Mucosa of stomach (tissue), 1 donor: ENCODE data around the gene TMEM43.

ENCODE experiments used
- H3K27me3 ChIP-seq: one replicate; pipeline ENCODE4 v1.7.0; 2013; ENCODE audit warnings: mild to moderate bottlenecking, low read length; ENCODE audit not compliant: control insufficient read depth, insufficient read depth
- H3K36me3 ChIP-seq: one replicate; pipeline ENCODE4 v1.7.0; 2013; ENCODE audit warnings: low read length; ENCODE audit not compliant: control insufficient read depth, insufficient read depth
- H3K4me1 ChIP-seq: one replicate; pipeline ENCODE4 v1.7.0; 2013; ENCODE audit warnings: mild to moderate bottlenecking, low read length; ENCODE audit not compliant: control insufficient read depth, insufficient read depth
- H3K4me3 ChIP-seq: one replicate; pipeline ENCODE4 v1.7.0; 2013; ENCODE audit warnings: low read length
- H3K9ac ChIP-seq: one replicate; pipeline ENCODE4 v1.7.0; 2013; ENCODE audit warnings: mild to moderate bottlenecking, low read length, moderate library complexity
- H3K9me3 ChIP-seq: one replicate; pipeline ENCODE4 v1.7.0; 2013; ENCODE audit warnings: mild to moderate bottlenecking, low read length, moderate library complexity; ENCODE audit not compliant: control insufficient read depth
- donor health status: Pancreatic carcinoma.

The TMEM43 gene

DNA sequence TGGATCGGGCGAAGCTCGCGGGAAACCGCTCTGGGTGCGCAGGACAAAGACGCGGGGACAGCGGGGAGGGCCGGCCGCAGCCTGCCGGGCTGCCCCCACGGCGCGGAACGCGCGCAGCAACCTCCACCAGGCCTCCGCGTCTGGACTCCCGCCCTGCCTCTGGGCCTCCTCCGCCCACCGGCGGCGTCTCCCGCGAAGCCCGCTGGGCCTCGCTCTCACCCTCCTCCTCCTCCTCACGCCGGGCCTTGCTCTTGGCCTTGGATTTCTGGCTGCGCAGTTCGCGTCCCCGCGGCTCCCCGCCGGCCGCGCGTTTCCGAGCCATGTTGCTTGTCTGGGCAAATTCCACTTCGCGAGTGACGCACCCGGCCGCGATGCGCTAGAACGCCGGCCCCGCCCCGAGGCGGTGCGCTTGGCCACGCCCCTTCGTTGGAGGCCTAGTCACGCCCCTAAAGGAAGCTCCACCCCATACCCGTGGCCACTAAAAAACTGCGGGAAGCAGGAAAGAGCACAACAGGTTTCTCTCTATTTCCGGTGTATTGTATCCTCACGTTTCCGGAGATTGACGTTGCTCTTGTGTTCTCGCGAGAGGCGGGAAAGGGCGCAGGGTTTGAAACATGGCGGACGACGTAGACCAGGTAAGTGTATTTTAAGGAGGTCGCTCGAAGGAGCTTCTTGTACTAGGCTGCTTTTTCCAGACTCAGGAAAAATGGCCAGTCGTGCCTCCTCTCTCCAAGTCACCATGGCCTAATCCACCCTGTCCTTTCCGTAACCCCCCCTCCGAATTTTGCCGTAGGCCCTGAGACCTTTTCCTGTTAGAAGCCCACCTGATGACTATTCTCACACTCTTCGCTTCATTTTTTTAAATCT, 53.6 kb downstream of the TMEM43 start, which contains the start of the genes LSM3 and XPC:
Gene LSM3, plus strand, starts transcription at position 571 of the 867 bp plus-strand sequence. Its CDS starts 44 bp downstream, at position 615.
Gene XPC, minus strand, starts transcription at position 355 of the 867 bp plus-strand sequence. Its CDS starts 33 bp downstream, at position 322.
- Histone ChIP-seq H3K9me3 (no peaks in the 10 kb centered on the region), H3K4me1 (peaks cover 14% of the 10 kb centered on the region), H3K36me3 (no peaks in the 10 kb centered on the region), H3K27me3 (no peaks in the 10 kb centered on the region), H3K9ac (peak within 1 kb of the TSS; percentile 88), H3K4me3 (peak within 1 kb of the TSS; percentile 93)

DNA sequence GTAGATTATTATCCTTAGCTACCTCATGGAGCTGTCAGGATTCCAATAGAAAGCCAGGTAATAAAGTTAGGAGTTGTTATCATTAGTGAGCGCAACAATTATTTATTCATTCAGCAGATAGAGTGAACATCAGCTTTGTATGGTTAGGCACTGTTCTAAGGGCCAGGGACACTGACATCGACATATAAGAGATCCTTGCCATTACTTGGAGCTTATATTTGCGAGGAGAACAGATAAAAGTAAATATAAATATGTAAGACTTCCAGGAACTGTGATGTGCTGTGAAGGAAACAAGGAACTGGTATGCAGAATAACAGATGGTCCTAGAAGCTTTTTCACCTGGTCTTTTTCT, 54.2 kb downstream of the TMEM43 start:
- H3K4me1 ChIP-seq, result peaks cover 14% of the 10 kb centered on the region
- no peaks in the 10 kb centered on the region for H3K9me3 ChIP-seq
- no peaks in the 10 kb centered on the region for H3K36me3 ChIP-seq
- no peaks in the 10 kb centered on the region for H3K27me3 ChIP-seq
- H3K4me3 ChIP-seq, result peak overlapping the region; percentile 93
- H3K9ac ChIP-seq, result peak overlapping the region; percentile 88

DNA sequence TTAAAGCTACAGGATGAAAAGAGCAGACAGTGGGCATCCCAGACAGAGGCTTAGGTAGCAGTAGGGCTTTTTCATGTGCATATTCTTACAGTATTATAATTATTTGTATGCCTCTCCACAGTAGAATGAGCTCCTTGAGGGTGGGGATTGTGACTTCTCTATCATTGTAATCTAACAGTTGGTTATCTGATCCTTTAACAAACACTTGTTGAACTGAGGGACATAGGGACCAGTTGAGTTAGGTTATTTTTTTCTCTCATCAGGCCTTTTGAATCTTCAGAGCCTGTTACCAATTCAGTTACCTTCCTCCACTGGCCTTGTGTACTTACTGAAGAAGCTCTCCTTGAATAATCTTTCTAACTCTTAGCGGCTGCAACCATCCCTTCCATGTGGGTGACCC, 54.9 kb downstream of the TMEM43 start:
- no peak overlapping the region for H3K4me3 ChIP-seq
- H3K9ac ChIP-seq, result peak overlapping the region; percentile 88

DNA sequence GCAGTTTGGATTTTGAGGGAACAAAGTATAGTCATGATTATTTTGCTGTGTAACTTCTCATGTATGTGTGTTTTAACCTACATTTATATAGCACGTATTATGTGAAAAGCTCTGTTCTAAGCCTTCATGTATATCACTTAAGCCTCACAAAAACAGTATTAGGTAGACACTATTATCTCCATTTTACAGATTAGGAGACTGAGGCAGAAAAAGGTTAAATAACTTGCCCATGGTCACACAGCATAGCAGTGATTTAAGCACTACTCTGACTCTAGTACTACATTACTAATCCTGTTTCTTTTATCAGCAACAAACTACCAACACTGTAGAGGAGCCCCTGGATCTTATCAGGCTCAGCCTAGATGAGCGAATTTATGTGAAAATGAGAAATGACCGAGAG, 56.4 kb downstream of the TMEM43 start:
- no peaks in the 10 kb centered on the region for H3K9me3 ChIP-seq
- H3K36me3 ChIP-seq, result no peaks in the 10 kb centered on the region
- H3K4me3 ChIP-seq, result no peak overlapping the region
- H3K4me1 ChIP-seq, result peaks cover 14% of the 10 kb centered on the region
- H3K27me3 ChIP-seq, result no peaks in the 10 kb centered on the region
- no peak overlapping the region for H3K9ac ChIP-seq

More for the DNA sequence above, 54.9 kb downstream of the TMEM43 start:
- Histone ChIP-seq H3K27me3 (no peaks in the 10 kb centered on the region), H3K36me3 (no peaks in the 10 kb centered on the region), H3K9me3 (no peaks in the 10 kb centered on the region), H3K4me1 (peaks cover 14% of the 10 kb centered on the region)

DNA sequence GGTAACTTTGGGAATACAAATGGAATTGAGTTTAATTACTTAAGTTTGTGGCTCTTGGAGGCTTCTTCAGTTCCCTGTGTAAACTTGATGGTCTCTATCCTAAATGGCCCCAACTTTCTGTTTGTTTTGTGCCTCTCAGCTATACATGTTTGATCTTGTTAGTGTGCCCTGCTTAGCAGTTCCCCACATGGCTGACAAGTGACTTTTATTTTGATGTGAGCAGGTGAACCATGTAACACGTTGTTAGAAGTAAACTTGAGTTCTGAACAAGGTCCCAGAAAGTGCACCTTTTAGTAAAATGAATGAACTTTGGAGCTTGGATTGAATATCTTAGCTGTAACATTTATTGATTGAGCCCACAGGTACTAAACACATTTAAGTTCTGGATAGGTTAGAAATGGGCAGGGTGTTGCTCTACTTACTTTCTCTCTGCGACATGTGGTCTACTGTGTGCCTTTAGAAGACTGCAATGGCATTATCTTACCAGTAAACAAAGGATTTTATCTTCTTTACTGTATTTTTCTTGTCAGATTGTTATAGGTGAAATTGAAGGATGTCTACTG, 58.2 kb downstream of the TMEM43 start:
- Histone ChIP-seq H3K9me3 (no peaks in the 10 kb centered on the region), H3K4me3 (no peak overlapping the region), H3K9ac (no peak overlapping the region), H3K4me1 (peaks cover 6% of the 10 kb centered on the region), H3K27me3 (no peaks in the 10 kb centered on the region), H3K36me3 (peaks cover 5% of the 10 kb centered on the region)

GRCh38 chr3:14186854-14187458, 62.1 kb downstream of the TMEM43 start:
- Histone ChIP-seq H3K4me3 (no peak overlapping the region), H3K36me3 (peaks cover 5% of the 10 kb centered on the region), H3K9ac (no peak overlapping the region), H3K9me3 (no peaks in the 10 kb centered on the region), H3K4me1 (no peaks in the 10 kb centered on the region), H3K27me3 (no peaks in the 10 kb centered on the region)

DNA sequence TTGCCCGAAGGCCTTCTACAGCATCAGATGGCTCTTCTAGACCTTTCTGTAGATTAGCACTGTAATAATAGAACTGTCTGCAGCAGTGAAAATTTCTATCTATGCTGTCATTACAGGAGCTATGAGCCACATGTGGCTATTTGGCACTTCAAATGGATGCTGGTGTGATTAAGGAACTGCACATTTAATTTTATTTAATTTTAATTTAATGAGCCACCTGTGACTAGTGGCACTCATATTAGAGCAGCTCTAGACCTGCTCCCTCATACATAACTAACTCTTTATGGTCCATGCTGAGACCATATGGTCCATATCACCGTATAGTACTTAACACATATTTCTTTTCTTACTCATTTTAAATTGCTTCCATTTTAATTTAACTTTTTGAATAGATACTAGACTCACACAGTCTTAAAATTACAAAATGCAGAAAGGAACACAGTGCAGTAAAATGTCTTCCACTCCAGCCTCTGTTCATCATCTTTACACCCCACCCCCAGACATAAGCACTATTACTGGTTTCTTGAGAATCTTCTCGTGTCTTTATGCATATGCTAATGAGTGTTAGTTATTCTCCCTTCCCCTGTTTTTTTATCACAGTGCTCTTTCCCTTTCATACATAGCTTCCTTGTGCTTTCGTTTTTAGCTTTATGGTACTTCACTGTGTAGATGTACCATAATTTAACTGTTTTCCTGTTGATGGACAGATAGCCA, 63.3 kb downstream of the TMEM43 start:
- Histone ChIP-seq H3K27me3 (no peaks in the 10 kb centered on the region), H3K4me1 (no peaks in the 10 kb centered on the region), H3K9me3 (no peaks in the 10 kb centered on the region), H3K36me3 (peaks cover 5% of the 10 kb centered on the region), H3K9ac (no peak overlapping the region), H3K4me3 (no peak overlapping the region)
